Measurements from ENCODE around the gene PCDHB6.

- no peak for TF ChIP-seq GATA2 (IDR thresholded peaks at IDR 0.05; ENCODE audit: low read depth, low read length)
- TF ChIP-seq GATA3 (IDR thresholded peaks at IDR 0.05; ENCODE audit: low read depth, low read length): no peak
These were observed 28.3 kb upstream of the PCDHB6 start, which contains the start of gene PCDHB4 for GRCh38 chr5:141121563-141121962.
